Muscle layer of duodenum (tissue), 2 donors: ENCODE results near the gene CTCF.

ENCODE experiments used
- H3K27ac ChIP-seq: one replicate; pipeline ENCODE4 v1.7.0; 2013; ENCODE audit warnings: mild to moderate bottlenecking, low read length
- H3K27me3 ChIP-seq: one replicate; pipeline ENCODE4 v1.7.0; 2013; ENCODE audit warnings: low read depth, mild to moderate bottlenecking, control low read depth, low read length
- H3K36me3 ChIP-seq, 2 donors: one replicate each; pipeline ENCODE4 v1.7.0; 2013; ENCODE audit warnings: low read length in 2 of 2, control low read depth in 1 of 2, mild to moderate bottlenecking in 1 of 2; ENCODE audit not compliant: insufficient read depth in 2 of 2, control insufficient read depth in 1 of 2
- H3K4me1 ChIP-seq, 2 donors: one replicate each; pipeline ENCODE4 v1.7.0; 2013; ENCODE audit warnings: low read length in 2 of 2, mild to moderate bottlenecking in 2 of 2, control low read depth in 1 of 2, moderate library complexity in 1 of 2; ENCODE audit not compliant: insufficient read depth in 2 of 2, control insufficient read depth in 1 of 2
- H3K4me3 ChIP-seq, 2 donors: one replicate each; pipeline ENCODE4 v1.7.0; 2013; ENCODE audit warnings: low read length in 2 of 2, low read depth in 1 of 2, mild to moderate bottlenecking in 1 of 2
- H3K9me3 ChIP-seq, 2 donors: one replicate each; pipeline ENCODE4 v1.7.0; 2013; ENCODE audit warnings: low read length in 2 of 2, control low read depth in 1 of 2, mild to moderate bottlenecking in 1 of 2; ENCODE audit not compliant: control insufficient read depth in 1 of 2
- donor health status: healthy.

The CTCF gene

GRCh38 chr16:67613808-67614207 lies 51.5 kb downstream of the CTCF start:
- Histone ChIP-seq H3K4me3 (no peak overlapping the region), H3K4me1 (no peaks in the 10 kb centered on the region), H3K36me3 (peaks cover 37 to 49% of the 10 kb centered on the region in 2 donors), H3K27ac (no peak overlapping the region), H3K27me3 (no peaks in the 10 kb centered on the region), H3K9me3 (no peaks in the 10 kb centered on the region)

DNA sequence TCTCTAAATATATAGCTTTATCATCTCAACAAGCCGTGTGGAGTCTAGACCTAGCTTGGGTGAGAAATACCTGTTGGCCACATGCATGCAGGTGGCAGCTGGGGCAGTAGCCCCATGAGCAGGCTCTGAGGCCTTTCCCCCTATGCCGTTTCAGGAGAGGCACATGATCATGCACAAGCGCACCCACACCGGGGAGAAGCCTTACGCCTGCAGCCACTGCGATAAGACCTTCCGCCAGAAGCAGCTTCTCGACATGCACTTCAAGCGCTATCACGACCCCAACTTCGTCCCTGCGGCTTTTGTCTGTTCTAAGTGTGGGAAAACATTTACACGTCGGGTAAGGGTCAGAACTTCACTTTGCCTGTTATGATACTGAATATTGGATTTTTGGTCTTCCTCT lies 65.9 kb downstream of the CTCF start:
- H3K36me3 ChIP-seq = peaks cover 32 to 68% of the 10 kb centered on the region in 2 donors

GRCh38 chr16:67632415-67633172 lies 70.3 kb downstream of the CTCF start:
- Histone ChIP-seq H3K9me3 (no peaks in the 10 kb centered on the region), H3K27me3 (no peaks in the 10 kb centered on the region), H3K27ac (no peak overlapping the region), H3K36me3 (peaks cover 40 to 44% of the 10 kb centered on the region in 2 donors), H3K4me1 (no peaks in the 10 kb centered on the region), H3K4me3 (no peak overlapping the region)

More for the DNA sequence above, 65.9 kb downstream of the CTCF start:
- Histone ChIP-seq H3K27ac (no peak overlapping the region), H3K4me3 (no peak overlapping the region), H3K9me3 (no peaks in the 10 kb centered on the region), H3K4me1 (no peaks in the 10 kb centered on the region), H3K27me3 (no peaks in the 10 kb centered on the region)

GRCh38 chr16:67636713-67637112 lies 74.4 kb downstream of the CTCF start:
- H3K27me3 ChIP-seq = no peaks in the 10 kb centered on the region
- no peak overlapping the region for H3K4me3 ChIP-seq
- H3K4me1 ChIP-seq = peaks cover 0 to 6% of the 10 kb centered on the region in 2 donors
- peaks cover 31 to 45% of the 10 kb centered on the region in 2 donors for H3K36me3 ChIP-seq
- no peak overlapping the region for H3K27ac ChIP-seq
- H3K9me3 ChIP-seq = no peaks in the 10 kb centered on the region

DNA sequence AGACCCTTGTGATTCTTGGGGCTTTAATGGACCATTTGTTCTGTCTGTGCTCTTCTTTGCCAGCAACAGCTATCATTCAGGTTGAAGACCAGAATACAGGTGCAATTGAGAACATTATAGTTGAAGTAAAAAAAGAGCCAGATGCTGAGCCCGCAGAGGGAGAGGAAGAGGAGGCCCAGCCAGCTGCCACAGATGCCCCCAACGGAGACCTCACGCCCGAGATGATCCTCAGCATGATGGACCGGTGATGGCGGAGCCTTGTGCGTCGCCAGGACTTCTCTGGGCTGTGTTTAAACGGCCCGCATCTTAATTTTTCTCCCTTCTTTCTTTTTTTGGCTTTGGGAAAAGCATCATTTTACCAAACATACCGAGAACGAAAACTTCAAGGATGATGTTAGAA lies 75.3 kb downstream of the CTCF start:
- H3K27me3 ChIP-seq = no peaks in the 10 kb centered on the region
- peaks cover 0 to 15% of the 10 kb centered on the region in 2 donors for H3K4me1 ChIP-seq
- H3K4me3 ChIP-seq = no peak overlapping the region
- no peak overlapping the region for H3K27ac ChIP-seq
- peaks cover 27 to 38% of the 10 kb centered on the region in 2 donors for H3K36me3 ChIP-seq
- H3K9me3 ChIP-seq = peaks cover 0 to under 1% of the 10 kb centered on the region in 2 donors

DNA sequence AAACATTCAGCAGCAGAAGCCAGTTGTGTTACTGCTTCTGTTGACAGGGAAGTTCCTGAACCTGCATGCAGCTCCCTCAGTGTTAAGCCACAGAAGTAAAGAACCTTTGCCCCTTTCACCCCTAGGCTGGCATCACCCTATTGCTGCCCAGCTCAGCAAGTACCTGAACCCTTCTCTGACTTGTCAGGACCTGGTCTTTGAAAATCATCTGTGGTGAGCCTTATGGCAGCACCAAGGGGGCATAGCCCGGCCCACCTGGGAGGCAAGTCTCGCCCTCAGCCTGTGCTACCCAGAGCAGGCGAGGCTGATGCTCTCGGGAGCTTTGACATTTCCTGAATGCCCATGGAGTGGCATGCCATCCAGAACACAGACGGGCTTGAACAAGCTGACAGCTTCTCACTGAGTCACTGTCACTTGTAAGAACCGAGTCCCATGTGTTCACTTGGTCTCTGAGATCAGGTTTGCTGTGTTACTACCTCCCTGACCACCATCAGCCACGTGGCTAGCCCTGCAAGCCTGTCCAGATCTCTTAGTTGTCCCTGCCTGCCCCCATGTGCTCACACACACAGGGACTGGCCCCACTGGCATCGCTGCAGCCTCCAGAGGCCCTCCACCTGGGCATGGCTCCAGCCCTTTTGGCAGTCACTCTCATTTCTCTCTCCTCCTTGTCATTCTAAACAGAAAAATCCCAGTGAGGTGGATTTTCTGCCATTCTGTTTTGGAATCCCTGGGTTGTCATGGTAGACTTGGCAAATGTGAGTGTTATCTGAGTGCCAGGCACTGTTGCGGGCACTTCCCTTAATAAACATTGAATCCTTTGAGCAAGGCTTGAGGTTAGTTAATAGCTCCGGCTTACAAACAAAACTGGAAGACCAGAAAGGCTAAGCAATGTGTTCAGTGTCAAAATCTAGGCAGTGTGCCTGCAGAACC lies 79.7 kb downstream of the CTCF start:
- Histone ChIP-seq H3K27me3 (peaks cover 10% of the 10 kb centered on the region), H3K4me1 (peaks cover 0 to 24% of the 10 kb centered on the region in 2 donors), H3K4me3 (no peak overlapping the region), H3K36me3 (peaks cover 20 to 21% of the 10 kb centered on the region in 2 donors), H3K27ac (no peak overlapping the region), H3K9me3 (peaks cover 0 to 3% of the 10 kb centered on the region in 2 donors)

GRCh38 chr16:67644038-67644437 lies 81.7 kb downstream of the CTCF start:
- Histone ChIP-seq H3K27me3 (peaks cover 20% of the 10 kb centered on the region), H3K27ac (no peak overlapping the region), H3K36me3 (peaks cover under 1 to 2% of the 10 kb centered on the region in 2 donors), H3K4me1 (peaks cover 0 to 32% of the 10 kb centered on the region in 2 donors), H3K9me3 (peaks cover 0 to 3% of the 10 kb centered on the region in 2 donors), H3K4me3 (no peak overlapping the region)

- H3K27ac ChIP-seq = no peak overlapping the region
- H3K36me3 ChIP-seq = no peaks in the 10 kb centered on the region
- peaks cover 22% of the 10 kb centered on the region for H3K27me3 ChIP-seq
- H3K4me3 ChIP-seq = peak overlapping the region in 1 of 2 donors; percentile 51
- peaks cover 0 to 32% of the 10 kb centered on the region in 2 donors for H3K4me1 ChIP-seq
- peaks cover 0 to 3% of the 10 kb centered on the region in 2 donors for H3K9me3 ChIP-seq
These were observed 83.2 kb downstream of the CTCF start for GRCh38 chr16:67645397-67646121.

GRCh38 chr16:67647111-67647651 lies 84.9 kb downstream of the CTCF start:
- Histone ChIP-seq H3K4me3 (no peak overlapping the region), H3K9me3 (peaks cover 0 to 3% of the 10 kb centered on the region in 2 donors), H3K27me3 (peaks cover 22% of the 10 kb centered on the region), H3K36me3 (no peaks in the 10 kb centered on the region), H3K4me1 (peaks cover 0 to 26% of the 10 kb centered on the region in 2 donors), H3K27ac (no peak overlapping the region)

DNA sequence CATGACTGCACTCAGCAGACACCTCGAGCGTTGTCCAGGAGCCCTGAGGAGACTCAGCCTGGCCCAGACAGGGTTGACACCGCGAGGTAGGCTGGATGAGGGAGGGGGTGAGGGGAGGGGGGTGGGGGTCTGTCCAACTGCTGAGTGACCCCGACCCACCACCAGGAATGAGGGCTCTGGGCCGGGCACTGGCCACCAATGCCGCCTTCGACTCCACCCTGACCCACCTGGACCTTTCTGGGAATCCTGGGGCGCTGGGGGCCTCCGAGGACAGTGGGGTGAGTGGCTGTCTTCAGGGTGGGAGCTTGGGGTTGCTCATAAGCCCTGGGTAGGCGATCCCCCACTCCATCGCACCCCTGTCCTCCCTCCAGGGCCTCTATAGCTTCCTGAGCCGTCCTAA lies 85.4 kb downstream of the CTCF start:
- Histone ChIP-seq H3K9me3 (peaks cover 0 to 2% of the 10 kb centered on the region in 2 donors), H3K4me3 (no peak overlapping the region), H3K27ac (no peak overlapping the region), H3K4me1 (peaks cover 0 to 21% of the 10 kb centered on the region in 2 donors), H3K36me3 (no peaks in the 10 kb centered on the region), H3K27me3 (peaks cover 22% of the 10 kb centered on the region)
